Dermis blood vessel endothelial cell (primary cell): Measurements from ENCODE around the gene P4HA3. TPM values are rescaled to one million over a fixed set of nuclear protein-coding genes. Genes with fewer than 3 reads are reported as not detected.
A peak's percentile ranks its signal among the peaks of the same experiment; 100 is the strongest.

Experiments
- DNase-seq: peaks from one replicate; pipeline ENCODE4 v3.0.0; 2010
- total RNA-seq: library from RNA; depleted of rRNA; stranded (reverse); fragments of >200 nt; gene quantifications from 2 replicates; pipeline ENCODE4 v1.2.3, GENCODE V29; 2014

P4HA3 gene
- 19.2 and 37.4 TPM in 2 replicates for total RNA-seq

GRCh38 chr11:74311352-74311926 is at the start of gene P4HA3:
Gene P4HA3 (minus strand): TSS chr11:74311640. CDS start chr11:74311611, 29 bp downstream.
- peak; percentile 70 for DNase-seq

DNA sequence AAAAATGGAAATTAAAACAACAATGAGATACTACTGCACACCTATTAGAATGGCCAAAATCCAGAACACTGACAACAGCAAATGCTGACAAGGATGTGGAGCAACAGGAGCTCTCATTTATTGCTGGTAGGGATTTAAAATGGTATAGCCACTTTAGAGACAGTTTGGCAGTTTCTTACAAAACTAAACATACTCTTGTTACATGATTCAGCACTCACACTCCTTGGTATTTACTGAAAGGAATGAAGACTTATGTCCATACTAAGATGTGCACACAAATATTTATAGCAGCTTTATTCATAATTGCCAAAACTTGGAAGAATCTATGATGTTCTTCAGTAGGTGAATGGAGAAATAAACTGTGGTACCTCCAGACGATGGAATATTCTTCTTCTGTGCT is 46.0 kb upstream of the P4HA3 start:
- DNase-seq = no peak

GRCh38 chr11:74355626-74356025 is 44.2 kb upstream of the P4HA3 start:
- no peak for DNase-seq

- no peak for DNase-seq
Measured at GRCh38 chr11:74354036-74354435, 42.6 kb upstream of the P4HA3 start.

DNA sequence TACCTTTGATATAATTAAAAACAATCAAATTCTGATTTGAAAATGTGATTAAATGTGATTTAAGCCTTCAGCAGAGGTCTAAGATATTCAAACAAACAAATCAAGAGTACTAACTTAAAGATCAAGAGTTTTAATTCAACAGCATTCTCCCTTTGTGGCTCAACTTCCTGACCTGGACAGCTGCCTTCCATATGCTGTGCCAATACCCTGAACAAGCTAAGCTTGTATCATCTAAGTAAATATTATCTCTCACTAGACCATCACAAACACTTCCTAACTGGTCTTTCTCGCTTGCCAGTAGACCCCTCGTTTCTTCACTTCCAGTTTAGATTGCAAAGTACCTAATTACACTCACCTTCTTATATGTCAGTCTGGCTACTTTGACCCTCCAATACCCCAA is 35.9 kb upstream of the P4HA3 start:
- DNase-seq = peak; percentile 55

DNA sequence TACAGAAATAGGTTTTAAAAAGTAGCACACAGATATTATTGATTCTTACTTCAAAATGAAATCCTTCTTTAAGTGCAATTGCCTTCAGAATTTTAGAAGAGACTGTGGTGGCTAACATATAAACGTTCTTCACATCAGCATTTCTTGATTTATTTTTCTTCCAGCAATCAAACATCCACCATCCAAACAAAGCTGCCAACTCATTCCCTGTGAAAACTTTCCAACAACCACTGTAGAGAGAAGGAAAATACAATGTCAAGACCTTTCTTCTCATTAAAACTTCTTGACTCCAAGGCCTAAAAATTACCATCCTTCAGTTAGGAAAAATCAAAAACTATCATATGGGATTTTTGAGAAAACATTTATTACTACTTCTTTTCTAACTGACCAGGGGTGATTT is 34.0 kb upstream of the P4HA3 start:
- DNase-seq = no peak

GRCh38 chr11:74341921-74342320 is 30.5 kb upstream of the P4HA3 start:
- DNase-seq = peak; percentile 71

- no peak for DNase-seq
Measured at GRCh38 chr11:74339619-74340018, 28.2 kb upstream of the P4HA3 start.

DNA sequence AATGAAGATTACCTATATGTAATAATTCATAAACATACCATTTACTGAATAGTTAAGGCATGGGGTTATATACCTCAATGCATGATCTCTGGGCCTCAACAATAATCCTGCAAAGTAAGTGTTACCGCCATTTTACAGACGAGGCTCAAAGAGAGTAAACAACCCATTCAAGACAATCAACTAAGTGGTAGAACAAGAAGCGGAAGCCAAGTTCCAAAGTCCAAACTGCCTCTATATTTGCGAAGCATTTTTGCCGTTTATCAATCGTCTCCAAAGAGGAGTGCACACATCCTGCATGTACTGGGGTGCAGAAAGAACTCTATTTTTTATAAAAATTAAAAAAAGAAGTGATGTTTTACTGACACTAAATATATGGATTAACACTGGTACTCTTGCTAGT is 27.5 kb upstream of the P4HA3 start:
- DNase-seq = no peak

GRCh38 chr11:74333193-74333592 is 21.8 kb upstream of the P4HA3 start:
- DNase-seq = no peak

DNA sequence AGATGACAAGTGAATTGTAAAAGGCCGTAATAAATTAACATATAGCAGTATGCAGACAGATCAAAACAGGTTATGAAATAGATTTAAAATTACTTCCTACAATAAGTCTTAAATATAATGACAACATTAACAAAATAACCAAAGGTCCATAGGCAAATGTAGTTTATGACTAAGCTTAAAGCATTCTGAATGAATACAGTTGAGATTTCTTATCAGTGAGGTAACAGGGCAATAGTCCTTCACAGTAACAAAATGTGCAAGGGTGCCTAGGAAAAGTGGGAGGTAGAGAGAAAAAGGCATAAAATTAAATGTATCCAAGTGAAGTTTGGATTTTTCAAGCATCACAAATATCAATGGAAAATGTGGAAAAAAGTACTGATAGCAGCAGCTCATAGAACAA is 20.9 kb upstream of the P4HA3 start:
- no peak for DNase-seq

DNA sequence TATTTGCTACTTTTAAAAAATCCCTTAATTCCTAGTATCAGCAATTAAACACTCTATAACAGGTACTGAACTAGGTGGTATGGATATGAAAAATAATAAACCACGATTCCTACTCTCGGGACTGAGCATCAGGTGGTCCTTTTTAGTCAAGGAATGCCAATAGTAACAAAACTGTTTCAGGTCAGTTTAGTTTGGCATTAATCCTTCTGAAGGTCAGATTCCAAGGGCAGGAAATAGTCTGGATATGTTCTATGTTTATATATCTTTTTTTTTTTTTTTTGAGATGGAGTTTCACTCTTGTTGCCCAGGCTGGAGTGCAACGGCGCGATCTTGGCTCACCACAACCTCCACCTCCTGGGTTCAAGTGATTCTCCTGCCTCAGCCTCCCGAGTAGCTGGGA is 19.6 kb upstream of the P4HA3 start:
- DNase-seq = peak; percentile 59

DNA sequence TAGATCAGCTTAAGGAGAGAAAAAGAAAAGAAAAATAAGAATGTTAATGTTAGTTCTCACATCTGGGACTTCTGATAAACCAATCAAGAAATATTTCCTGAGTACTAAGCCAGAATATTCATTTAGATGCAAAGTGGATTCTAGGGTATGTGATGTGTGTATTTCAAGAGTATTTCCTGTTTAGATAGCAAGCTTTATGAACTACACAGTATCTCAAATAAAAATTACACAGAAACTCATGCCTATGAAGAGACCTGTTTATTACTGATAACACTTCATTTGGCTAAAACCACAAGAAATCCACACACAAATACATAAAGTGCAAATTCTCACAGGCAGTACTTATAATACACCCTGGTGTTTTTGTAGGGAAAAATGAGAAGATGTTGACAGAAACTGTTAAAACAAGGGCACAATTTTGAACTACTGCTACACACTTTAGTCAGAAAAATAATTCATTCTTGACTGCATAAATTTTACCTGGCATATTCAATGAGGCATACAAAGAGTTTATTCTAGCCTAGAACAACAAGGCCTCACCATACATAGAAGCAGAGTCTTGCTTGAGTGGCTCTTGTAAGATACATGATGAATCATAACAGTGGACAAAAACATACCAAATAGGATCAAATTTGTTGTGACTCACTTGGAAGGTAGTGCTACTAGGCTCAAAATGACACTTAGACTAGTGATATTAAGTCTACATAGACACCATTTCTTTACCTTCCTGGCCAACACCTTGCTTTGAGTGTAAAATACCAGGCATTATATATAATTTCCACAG is 18.8 kb upstream of the P4HA3 start:
- DNase-seq = peak; percentile 62

GRCh38 chr11:74327076-74327475 is 15.6 kb upstream of the P4HA3 start:
- peak; percentile 72 for DNase-seq

DNA sequence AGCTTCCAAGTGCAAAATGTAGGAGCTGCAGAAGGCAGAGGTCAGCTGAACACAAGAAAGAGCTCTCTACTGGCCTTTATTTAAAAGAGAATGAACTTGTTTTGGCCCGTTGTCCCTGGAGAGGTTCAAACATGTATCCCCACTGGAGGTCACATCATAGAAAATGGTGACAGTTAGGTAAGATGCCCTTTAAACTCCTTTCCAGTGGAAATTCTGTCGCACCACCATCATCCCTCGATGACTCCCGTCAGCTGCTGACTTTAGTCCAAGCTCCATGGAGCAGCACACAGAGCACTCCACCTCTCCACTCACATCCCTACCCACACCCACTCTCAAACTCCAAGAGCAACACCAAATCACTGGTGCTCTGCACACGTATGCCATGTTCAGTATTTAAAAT is 15.2 kb upstream of the P4HA3 start:
- peak; percentile 36 for DNase-seq

GRCh38 chr11:74325649-74326645 is 14.5 kb upstream of the P4HA3 start:
- DNase-seq = peak; percentile 75

- DNase-seq = no peak
Measured at GRCh38 chr11:74322667-74323066, 11.2 kb upstream of the P4HA3 start.

- peak; percentile 96 for DNase-seq
Measured at GRCh38 chr11:74321487-74322188, 10.2 kb upstream of the P4HA3 start.

DNA sequence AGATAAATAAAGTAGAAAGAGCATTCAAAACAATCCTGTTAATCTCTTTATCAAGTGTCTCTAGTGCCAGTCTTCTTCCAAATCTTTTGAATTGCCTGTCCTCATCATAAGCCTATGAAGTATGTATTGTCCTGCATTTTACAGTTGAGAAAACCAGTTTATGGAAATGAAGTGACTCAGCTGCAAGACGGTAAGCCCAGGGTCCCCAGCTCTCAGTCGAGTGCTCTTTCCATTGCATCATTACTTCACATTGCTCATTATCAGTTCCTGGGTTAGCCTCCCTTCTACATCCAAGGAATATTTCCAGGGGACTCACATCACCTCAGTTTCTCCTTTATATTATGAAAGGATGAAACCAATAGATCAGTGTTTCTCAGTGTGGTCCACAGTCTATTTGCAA is 9.1 kb upstream of the P4HA3 start:
- DNase-seq = peak; percentile 37

- DNase-seq = peak; percentile 95
Measured at GRCh38 chr11:74319139-74319816, 7.8 kb upstream of the P4HA3 start.

- peak; percentile 41 for DNase-seq
Measured at GRCh38 chr11:74318241-74318932, 6.9 kb upstream of the P4HA3 start.
